PFSK-1 (cell line): ENCODE results near the gene BTAF1.

Experiments used
- FOXP2 ChIP-seq: optimal IDR thresholded peaks from 2 replicates; pipeline ENCODE3; 2011; ENCODE audit warnings: borderline replicate concordance, control low read depth, inconsistent platforms; ENCODE audit not compliant: insufficient read depth; ENCODE audit errors: extremely low read length, extremely low read depth
- POLR2AphosphoS5 ChIP-seq: IDR thresholded peaks from 2 replicates; pipeline ENCODE4 v1.6.1; 2012; ENCODE audit warnings: low read depth, mild to moderate bottlenecking, control low read depth, low read length, moderate library complexity
- SIN3A ChIP-seq: IDR thresholded peaks from 2 replicates; pipeline ENCODE4 v1.6.1; 2012; ENCODE audit warnings: mild to moderate bottlenecking, low read length, moderate library complexity, borderline replicate concordance; ENCODE audit not compliant: insufficient read depth

DNA sequence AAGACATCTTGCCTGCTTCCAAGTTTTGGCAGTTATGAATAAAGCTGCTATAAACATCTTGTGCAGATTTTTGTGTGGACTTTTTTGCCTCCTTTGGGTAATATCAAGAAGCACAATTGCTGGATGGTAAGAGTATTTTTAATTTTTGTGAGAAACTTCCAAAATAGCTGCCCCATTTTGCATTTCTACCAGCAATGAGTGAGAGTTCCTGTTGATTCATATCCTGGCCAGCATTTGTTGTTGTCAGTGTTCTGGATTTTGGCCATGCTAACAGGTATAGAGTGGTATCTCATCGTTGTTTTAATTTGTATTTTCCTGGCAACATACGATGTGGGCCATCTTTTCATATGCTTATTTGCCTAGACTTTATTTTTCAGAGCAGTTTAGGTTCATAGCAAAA is 53.9 kb downstream of the BTAF1 start:
- no peak for TF ChIP-seq FOXP2
- no peak for TF ChIP-seq POLR2AphosphoS5
- no peak for TF ChIP-seq SIN3A
